HEK293 (cell line): Measurements from ENCODE around the gene ACTRT2.

Experiments used
- CTCF ChIA-PET: fragments of 350-600 bp; formaldehyde crosslinking; extraction: SDS; loops from one replicate; lab custom pipeline; 2021; ENCODE audit warnings: antibody characterized with exemption; lab: Yijun Ruan, JAX
- POLR2A ChIA-PET: fragments of 300-600 bp; formaldehyde crosslinking; extraction: SDS; loops from one replicate; lab custom pipeline; 2020; ENCODE audit warnings: antibody characterized with exemption, inconsistent platforms; lab: Yijun Ruan, JAX
- H3K27ac ChIP-seq: fragments of 200-500 bp; sonication (Bioruptor generic); 2 replicates; pipeline ENCODE4 v1.5.1; 2014; ENCODE audit warnings: low read depth, low read length, control low read depth, inconsistent platforms; ENCODE audit errors: extremely low read depth
- H3K36me3 ChIP-seq, 2 experiments: fragments of 200-500 bp in 1 of 2; sonication (Bioruptor generic) in 1 of 2; 1 replicate in 1 of 2; 2 replicates in 1 of 2; pipeline ENCODE4 v1.5.1; 2014 to 2017; ENCODE audit warnings: inconsistent platforms in 2 of 2, low read length in 2 of 2; ENCODE audit not compliant: control insufficient read depth in 2 of 2, insufficient read depth in 1 of 2
- H3K4me1 ChIP-seq: fragments of 200-500 bp; sonication (Bioruptor generic); 2 replicates; pipeline ENCODE4 v1.5.1; 2014; ENCODE audit warnings: mild to moderate bottlenecking, low read length, inconsistent platforms; ENCODE audit not compliant: control insufficient read depth, insufficient read depth
- H3K4me3 ChIP-seq: 2 replicates; pipeline ENCODE4 v1.5.1; 2011; ENCODE audit warnings: low read depth, mild to moderate bottlenecking, control low read depth, low read length, moderate library complexity
- H3K9me3 ChIP-seq: fragments of 200-500 bp; sonication (Bioruptor generic); 2 replicates; pipeline ENCODE4 v1.5.1; 2014; ENCODE audit warnings: low read depth, low read length, inconsistent platforms; ENCODE audit not compliant: control insufficient read depth, insufficient read depth
- GLIS2 ChIP-seq: fragments of 450-650 bp; formaldehyde crosslinking; IDR thresholded peaks from 2 replicates; pipeline ENCODE4 v1.5.1; 2016; ENCODE audit warnings: missing biosample characterization, missing genetic modification characterization
- IKZF3 ChIP-seq: fragments of 450-650 bp; IDR thresholded peaks from 2 replicates; pipeline ENCODE4 v1.5.0; 2018; ENCODE audit warnings: missing biosample characterization, mild to moderate bottlenecking, missing genetic modification characterization, moderate library complexity
- OSR2 ChIP-seq: fragments of 450-650 bp; formaldehyde crosslinking; IDR thresholded peaks from 2 replicates; pipeline ENCODE4 v1.5.1; 2016; ENCODE audit warnings: missing biosample characterization, missing genetic modification characterization
- OVOL3 ChIP-seq: fragments of 450-650 bp; formaldehyde crosslinking; IDR thresholded peaks from 2 replicates; pipeline ENCODE4 v1.5.1; 2016; ENCODE audit warnings: missing biosample characterization, missing genetic modification characterization
- ZBTB20 ChIP-seq: fragments of 450-650 bp; formaldehyde crosslinking; IDR thresholded peaks from 2 replicates; pipeline ENCODE4 v1.5.1; 2016; ENCODE audit warnings: missing biosample characterization, missing genetic modification characterization
- ZFP37 ChIP-seq: fragments of 450-650 bp; formaldehyde crosslinking; IDR thresholded peaks from 2 replicates; pipeline ENCODE4 v1.5.1; 2016; ENCODE audit warnings: missing biosample characterization, missing genetic modification characterization
- ZNF24 ChIP-seq: fragments of 450-650 bp; formaldehyde crosslinking; IDR thresholded peaks from 2 replicates; pipeline ENCODE4 v1.5.1; 2016; ENCODE audit warnings: missing biosample characterization, missing genetic modification characterization
- ZNF416 ChIP-seq: fragments of 450-650 bp; formaldehyde crosslinking; IDR thresholded peaks from 2 replicates; pipeline ENCODE4 v1.5.1; 2016; ENCODE audit warnings: missing biosample characterization, missing genetic modification characterization
- ZNF514 ChIP-seq: fragments of 450-650 bp; formaldehyde crosslinking; IDR thresholded peaks from 2 replicates; pipeline ENCODE4 v1.5.1; 2016; ENCODE audit warnings: missing biosample characterization, missing genetic modification characterization
- ZNF560 ChIP-seq: fragments of 450-650 bp; formaldehyde crosslinking; IDR thresholded peaks from 2 replicates; pipeline ENCODE4 v1.5.1; 2017; ENCODE audit warnings: missing biosample characterization, missing genetic modification characterization, borderline replicate concordance
- ZNF626 ChIP-seq: fragments of 450-650 bp; sonication (Bioruptor Pico); formaldehyde crosslinking; IDR thresholded peaks from 2 replicates; pipeline ENCODE4 v1.5.1; 2018; ENCODE audit warnings: missing biosample characterization, missing genetic modification characterization, inconsistent platforms
- ZNF747 ChIP-seq: fragments of 450-650 bp; formaldehyde crosslinking; IDR thresholded peaks from 2 replicates; pipeline ENCODE4 v1.5.1; 2016; ENCODE audit warnings: missing biosample characterization, missing genetic modification characterization
- ZSCAN16 ChIP-seq: fragments of 450-650 bp; formaldehyde crosslinking; IDR thresholded peaks from 2 replicates; pipeline ENCODE4 v1.5.1; 2016; ENCODE audit warnings: missing biosample characterization, missing genetic modification characterization
- TF ChIP-seq, protein P1 (sequence below): fragments of 450-650 bp; formaldehyde crosslinking; IDR thresholded peaks from 2 replicates; pipeline ENCODE4 v1.5.1; 2016; ENCODE audit warnings: missing biosample characterization, missing genetic modification characterization
- TF ChIP-seq, protein P2 (sequence below): fragments of 450-650 bp; formaldehyde crosslinking; IDR thresholded peaks from 2 replicates; pipeline ENCODE4 v1.5.1; 2016; ENCODE audit warnings: missing biosample characterization, missing genetic modification characterization
- TF ChIP-seq, protein P3 (sequence below): fragments of 450-650 bp; formaldehyde crosslinking; conservative IDR thresholded peaks from 2 replicates; pipeline ENCODE4 v1.5.1; 2016; ENCODE audit warnings: low read depth, missing biosample characterization, missing genetic modification characterization
- TF ChIP-seq, protein P4 (sequence below): fragments of 450-650 bp; formaldehyde crosslinking; IDR thresholded peaks from 2 replicates; pipeline ENCODE4 v1.5.1; 2017; ENCODE audit warnings: missing biosample characterization, missing genetic modification characterization
- TF ChIP-seq, protein P5 (sequence below): fragments of 450-650 bp; formaldehyde crosslinking; IDR thresholded peaks from 2 replicates; pipeline ENCODE4 v1.5.1; 2016; ENCODE audit warnings: missing biosample characterization, missing genetic modification characterization, borderline replicate concordance
- TF ChIP-seq, protein P6 (sequence below): fragments of 450-650 bp; formaldehyde crosslinking; IDR thresholded peaks from 2 replicates; pipeline ENCODE4 v1.5.1; 2016; ENCODE audit warnings: missing biosample characterization, missing genetic modification characterization

The ACTRT2 gene

DNA sequence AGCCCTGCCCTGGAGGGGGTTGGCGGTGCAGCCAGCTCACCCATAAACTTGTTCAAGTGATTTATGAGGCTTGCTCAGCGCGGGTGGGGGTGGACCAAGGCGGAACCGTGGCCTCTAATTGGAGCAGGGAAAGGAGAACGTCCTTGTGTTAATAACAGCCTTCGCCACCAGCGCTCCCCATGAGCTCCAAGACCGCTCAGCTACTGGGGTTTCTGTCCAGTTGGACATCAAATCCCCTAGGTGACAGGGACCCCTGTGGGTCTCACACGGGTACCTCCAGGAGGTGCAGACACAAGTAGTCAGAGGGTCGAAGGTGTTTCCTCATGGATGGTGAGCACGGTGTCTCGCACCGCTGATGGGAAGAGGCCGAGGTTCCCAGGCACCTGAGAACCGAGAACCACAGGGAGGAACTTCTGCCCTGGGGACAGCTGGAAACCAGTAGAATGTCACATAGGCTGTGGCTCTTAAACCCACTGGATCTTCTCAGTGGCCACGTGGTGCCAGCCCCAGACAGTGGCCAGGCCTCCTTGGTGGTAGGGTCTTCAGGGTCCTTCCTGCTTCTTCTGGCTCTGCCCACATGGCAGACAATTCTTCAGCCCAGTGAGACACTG, 3.7 kb upstream of the ACTRT2 start (continued):
- TF ChIP-seq ZBTB20 (tag by site-specific recombination) = no peak
- TF ChIP-seq, protein P1, sequence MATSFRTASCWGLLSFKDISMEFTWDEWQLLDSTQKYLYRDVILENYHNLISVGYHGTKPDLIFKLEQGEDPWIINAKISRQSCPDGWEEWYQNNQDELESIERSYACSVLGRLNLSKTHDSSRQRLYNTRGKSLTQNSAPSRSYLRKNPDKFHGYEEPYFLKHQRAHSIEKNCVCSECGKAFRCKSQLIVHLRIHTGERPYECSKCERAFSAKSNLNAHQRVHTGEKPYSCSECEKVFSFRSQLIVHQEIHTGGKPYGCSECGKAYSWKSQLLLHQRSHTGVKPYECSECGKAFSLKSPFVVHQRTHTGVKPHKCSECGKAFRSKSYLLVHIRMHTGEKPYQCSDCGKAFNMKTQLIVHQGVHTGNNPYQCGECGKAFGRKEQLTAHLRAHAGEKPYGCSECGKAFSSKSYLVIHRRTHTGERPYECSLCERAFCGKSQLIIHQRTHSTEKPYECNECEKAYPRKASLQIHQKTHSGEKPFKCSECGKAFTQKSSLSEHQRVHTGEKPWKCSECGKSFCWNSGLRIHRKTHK (tag by site-specific recombination) = no peak
- TF ChIP-seq ZNF747 = no peak

DNA sequence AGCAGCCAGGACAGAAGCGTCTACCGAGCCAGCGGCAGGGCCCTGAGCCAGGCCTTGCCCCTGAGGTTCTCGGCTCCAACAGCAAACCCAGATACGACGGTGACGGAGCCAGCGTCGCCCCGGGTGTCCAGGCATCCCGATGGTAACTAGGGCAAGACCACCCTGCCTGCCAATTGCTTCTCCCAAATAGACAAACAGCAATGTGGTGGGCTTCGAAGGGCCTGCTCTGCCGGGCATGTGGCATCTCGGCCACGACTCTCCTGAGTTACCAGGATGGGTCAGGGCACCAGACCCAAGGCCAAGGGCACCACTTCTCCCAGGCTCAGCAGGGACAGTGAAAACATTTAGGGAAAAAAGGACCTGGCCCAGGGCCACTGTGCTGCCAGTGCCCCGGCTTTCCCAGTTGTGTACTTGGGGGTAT, 3.2 kb upstream of the ACTRT2 start:
- H3K27ac ChIP-seq = no peak overlapping the region
- CTCF ChIA-PET = interaction anchor here (1.1 kb wide), 1 partner anchor 266 kb away, joined by 3 read pairs; no protein-coding TSS in a partner anchor
- H3K36me3 ChIP-seq = no peaks in the 10 kb centered on the region
- no peaks in the 10 kb centered on the region for H3K4me1 ChIP-seq
- H3K9me3 ChIP-seq = no peaks in the 10 kb centered on the region
- TF ChIP-seq GLIS2 (tag by site-specific recombination) = no peak
- TF ChIP-seq ZNF626 (tag by site-specific recombination) = no peak
- no peak for TF ChIP-seq OSR2 (tag by site-specific recombination)
- TF ChIP-seq, protein P2, sequence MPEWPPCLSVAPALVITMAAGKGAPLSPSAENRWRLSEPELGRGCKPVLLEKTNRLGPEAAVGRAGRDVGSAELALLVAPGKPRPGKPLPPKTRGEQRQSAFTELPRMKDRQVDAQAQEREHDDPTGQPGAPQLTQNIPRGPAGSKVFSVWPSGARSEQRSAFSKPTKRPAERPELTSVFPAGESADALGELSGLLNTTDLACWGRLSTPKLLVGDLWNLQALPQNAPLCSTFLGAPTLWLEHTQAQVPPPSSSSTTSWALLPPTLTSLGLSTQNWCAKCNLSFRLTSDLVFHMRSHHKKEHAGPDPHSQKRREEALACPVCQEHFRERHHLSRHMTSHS (tag by site-specific recombination) = no peak
- no peak for TF ChIP-seq ZNF24 (tag by site-specific recombination)
- no peak for TF ChIP-seq ZFP37 (tag by site-specific recombination)
- TF ChIP-seq IKZF3 (tag by site-specific recombination) = no peak
- TF ChIP-seq, protein P3, sequence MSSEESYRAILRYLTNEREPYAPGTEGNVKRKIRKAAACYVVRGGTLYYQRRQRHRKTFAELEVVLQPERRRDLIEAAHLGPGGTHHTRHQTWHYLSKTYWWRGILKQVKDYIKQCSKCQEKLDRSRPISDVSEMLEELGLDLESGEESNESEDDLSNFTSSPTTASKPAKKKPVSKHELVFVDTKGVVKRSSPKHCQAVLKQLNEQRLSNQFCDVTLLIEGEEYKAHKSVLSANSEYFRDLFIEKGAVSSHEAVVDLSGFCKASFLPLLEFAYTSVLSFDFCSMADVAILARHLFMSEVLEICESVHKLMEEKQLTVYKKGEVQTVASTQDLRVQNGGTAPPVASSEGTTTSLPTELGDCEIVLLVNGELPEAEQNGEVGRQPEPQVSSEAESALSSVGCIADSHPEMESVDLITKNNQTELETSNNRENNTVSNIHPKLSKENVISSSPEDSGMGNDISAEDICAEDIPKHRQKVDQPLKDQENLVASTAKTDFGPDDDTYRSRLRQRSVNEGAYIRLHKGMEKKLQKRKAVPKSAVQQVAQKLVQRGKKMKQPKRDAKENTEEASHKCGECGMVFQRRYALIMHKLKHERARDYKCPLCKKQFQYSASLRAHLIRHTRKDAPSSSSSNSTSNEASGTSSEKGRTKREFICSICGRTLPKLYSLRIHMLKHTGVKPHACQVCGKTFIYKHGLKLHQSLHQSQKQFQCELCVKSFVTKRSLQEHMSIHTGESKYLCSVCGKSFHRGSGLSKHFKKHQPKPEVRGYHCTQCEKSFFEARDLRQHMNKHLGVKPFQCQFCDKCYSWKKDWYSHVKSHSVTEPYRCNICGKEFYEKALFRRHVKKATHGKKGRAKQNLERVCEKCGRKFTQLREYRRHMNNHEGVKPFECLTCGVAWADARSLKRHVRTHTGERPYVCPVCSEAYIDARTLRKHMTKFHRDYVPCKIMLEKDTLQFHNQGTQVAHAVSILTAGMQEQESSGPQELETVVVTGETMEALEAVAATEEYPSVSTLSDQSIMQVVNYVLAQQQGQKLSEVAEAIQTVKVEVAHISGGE = no peak
- TF ChIP-seq, protein P4, sequence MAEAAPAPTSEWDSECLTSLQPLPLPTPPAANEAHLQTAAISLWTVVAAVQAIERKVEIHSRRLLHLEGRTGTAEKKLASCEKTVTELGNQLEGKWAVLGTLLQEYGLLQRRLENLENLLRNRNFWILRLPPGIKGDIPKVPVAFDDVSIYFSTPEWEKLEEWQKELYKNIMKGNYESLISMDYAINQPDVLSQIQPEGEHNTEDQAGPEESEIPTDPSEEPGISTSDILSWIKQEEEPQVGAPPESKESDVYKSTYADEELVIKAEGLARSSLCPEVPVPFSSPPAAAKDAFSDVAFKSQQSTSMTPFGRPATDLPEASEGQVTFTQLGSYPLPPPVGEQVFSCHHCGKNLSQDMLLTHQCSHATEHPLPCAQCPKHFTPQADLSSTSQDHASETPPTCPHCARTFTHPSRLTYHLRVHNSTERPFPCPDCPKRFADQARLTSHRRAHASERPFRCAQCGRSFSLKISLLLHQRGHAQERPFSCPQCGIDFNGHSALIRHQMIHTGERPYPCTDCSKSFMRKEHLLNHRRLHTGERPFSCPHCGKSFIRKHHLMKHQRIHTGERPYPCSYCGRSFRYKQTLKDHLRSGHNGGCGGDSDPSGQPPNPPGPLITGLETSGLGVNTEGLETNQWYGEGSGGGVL (tag by site-specific recombination) = no peak
- TF ChIP-seq OVOL3 = no peak
- TF ChIP-seq ZNF514 = no peak
- no peak for TF ChIP-seq ZNF560 (tag by site-specific recombination)
- TF ChIP-seq, protein P5, sequence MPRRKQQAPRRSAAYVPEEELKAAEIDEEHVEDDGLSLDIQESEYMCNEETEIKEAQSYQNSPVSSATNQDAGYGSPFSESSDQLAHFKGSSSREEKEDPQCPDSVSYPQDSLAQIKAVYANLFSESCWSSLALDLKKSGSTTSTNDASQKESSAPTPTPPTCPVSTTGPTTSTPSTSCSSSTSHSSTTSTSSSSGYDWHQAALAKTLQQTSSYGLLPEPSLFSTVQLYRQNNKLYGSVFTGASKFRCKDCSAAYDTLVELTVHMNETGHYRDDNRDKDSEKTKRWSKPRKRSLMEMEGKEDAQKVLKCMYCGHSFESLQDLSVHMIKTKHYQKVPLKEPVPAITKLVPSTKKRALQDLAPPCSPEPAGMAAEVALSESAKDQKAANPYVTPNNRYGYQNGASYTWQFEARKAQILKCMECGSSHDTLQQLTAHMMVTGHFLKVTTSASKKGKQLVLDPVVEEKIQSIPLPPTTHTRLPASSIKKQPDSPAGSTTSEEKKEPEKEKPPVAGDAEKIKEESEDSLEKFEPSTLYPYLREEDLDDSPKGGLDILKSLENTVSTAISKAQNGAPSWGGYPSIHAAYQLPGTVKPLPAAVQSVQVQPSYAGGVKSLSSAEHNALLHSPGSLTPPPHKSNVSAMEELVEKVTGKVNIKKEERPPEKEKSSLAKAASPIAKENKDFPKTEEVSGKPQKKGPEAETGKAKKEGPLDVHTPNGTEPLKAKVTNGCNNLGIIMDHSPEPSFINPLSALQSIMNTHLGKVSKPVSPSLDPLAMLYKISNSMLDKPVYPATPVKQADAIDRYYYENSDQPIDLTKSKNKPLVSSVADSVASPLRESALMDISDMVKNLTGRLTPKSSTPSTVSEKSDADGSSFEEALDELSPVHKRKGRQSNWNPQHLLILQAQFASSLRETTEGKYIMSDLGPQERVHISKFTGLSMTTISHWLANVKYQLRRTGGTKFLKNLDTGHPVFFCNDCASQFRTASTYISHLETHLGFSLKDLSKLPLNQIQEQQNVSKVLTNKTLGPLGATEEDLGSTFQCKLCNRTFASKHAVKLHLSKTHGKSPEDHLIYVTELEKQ (tag by site-specific recombination) = no peak
- TF ChIP-seq, protein P6, sequence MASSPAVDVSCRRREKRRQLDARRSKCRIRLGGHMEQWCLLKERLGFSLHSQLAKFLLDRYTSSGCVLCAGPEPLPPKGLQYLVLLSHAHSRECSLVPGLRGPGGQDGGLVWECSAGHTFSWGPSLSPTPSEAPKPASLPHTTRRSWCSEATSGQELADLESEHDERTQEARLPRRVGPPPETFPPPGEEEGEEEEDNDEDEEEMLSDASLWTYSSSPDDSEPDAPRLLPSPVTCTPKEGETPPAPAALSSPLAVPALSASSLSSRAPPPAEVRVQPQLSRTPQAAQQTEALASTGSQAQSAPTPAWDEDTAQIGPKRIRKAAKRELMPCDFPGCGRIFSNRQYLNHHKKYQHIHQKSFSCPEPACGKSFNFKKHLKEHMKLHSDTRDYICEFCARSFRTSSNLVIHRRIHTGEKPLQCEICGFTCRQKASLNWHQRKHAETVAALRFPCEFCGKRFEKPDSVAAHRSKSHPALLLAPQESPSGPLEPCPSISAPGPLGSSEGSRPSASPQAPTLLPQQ = no peak
- TF ChIP-seq ZNF416 (tag by site-specific recombination) = no peak
- TF ChIP-seq ZSCAN16 (tag by site-specific recombination) = no peak
- TF ChIP-seq, all 188 proteins: peak for 0
- H3K4me3 ChIP-seq = no peak overlapping the region
- POLR2A ChIA-PET = no interaction called here
